ENCODE results near the gene TRIM62.
A peak's percentile ranks its signal among the peaks of the same experiment; 100 is the strongest.
"Not testable (repeated sequence)": the region's sequence is repeated elsewhere in the genome, so short reads cannot be mapped to it uniquely, and the experiment has no call there.

TRIM62 gene

DNA sequence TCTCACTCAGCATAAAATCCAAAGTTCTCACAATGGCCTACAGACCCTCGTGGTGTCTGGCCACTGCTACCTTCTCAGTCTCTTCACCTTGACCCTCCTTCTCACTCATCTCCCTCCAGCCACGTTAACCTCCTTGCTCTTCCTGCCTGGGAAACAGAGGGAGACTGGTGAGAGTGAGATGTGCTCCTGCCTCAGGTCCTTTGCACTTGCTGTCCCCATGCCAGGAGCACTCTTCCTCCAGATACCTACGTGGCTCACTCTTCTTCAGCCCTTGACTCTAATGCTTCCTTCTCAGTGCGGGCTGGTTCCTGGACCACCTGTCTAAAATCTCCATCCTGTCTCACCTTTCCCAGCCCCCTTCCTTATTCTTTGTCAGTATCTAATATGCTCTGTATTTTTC lies 24.7 kb downstream of the TRIM62 start:
- no peak for DNase-seq

GRCh38 chr1:33155877-33156538 lies 25.8 kb downstream of the TRIM62 start:
- DNase-seq: no peak

DNA sequence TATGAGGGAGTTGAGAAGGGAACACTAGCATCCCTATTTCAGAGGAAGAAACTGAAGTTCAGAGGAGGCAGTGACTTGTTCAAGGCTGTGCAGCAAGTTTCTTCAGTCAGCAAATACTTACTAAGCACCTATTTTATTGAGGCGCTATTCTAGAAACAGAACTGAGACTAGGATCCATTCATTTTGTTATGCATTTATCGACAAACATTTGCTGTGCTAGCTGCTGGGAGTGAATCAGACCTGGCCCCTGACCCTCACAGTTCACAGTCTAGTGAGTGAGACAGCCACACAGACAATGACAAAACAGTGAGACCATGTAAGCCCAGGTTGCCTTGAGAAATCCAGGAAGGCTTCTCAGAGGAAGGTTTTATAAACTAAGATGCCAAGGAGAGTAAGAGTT lies 28.2 kb downstream of the TRIM62 start:
- DNase-seq: no peak

DNA sequence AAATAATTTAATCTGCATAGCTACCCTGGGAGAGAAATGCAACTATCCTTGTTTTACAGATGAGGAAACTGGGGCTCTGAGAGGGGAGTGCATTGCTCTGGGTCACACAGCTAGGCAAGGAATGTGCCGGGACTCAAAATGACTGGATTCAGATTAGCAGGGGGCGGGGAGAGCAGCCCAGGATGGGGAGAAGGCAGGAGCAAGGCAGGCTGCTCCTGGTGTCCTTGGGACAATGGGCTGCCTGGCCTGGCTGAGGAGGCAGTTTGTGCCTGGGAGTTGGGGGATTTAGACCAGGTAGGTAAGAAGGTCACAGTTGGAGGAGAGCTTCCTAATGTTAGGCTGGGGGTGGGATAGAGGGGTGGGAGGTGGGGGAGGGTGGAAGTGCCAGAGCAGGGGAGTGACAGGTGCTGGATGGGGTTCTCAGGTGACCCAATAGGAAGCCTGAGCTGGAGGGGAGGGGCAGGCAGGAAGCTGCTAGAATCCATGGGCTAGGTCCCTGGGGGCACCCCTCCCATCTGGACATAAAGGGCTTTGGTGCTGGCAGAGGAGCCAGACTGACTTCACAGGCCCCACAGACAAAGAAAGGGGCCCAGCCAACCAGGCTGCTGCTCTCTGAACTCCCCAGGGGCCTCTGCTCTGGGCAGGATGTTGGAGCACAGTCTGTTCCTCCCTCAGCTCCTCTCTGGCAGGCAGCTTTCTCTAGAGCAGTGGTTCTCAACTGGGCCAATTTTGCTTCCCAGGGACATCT lies 29.0 kb downstream of the TRIM62 start:
- DNase-seq: peak; percentile 85

DNA sequence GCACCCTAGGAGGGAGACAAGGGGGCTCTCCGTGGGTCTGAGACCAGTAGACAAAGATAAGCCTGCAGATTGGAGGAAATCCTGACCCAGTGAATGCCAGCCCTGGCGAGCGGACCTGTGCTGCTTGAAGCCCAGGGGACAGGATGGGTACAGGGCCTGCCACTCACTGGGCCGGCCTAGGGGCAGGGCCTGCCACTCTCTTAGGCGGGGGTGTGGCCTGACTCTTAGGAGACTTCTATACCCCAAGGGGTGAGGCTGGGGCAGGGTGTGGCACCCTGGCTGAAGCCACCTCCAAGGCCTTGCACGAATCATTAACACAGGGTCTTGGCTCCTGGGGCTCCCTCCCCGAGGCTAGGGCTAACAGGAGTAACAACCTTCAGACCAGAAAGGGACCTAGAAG lies 30.7 kb downstream of the TRIM62 start:
- no peak for DNase-seq

GRCh38 chr1:33150522-33150921 lies 31.3 kb downstream of the TRIM62 start:
- no peak for DNase-seq

- no peak for DNase-seq
Measured at GRCh38 chr1:33149453-33150190, 32.2 kb downstream of the TRIM62 start.

GRCh38 chr1:33148615-33149014 lies 33.2 kb downstream of the TRIM62 start:
- no peak for DNase-seq

GRCh38 chr1:33147997-33148314 lies 33.9 kb downstream of the TRIM62 start:
- no peak for DNase-seq

DNA sequence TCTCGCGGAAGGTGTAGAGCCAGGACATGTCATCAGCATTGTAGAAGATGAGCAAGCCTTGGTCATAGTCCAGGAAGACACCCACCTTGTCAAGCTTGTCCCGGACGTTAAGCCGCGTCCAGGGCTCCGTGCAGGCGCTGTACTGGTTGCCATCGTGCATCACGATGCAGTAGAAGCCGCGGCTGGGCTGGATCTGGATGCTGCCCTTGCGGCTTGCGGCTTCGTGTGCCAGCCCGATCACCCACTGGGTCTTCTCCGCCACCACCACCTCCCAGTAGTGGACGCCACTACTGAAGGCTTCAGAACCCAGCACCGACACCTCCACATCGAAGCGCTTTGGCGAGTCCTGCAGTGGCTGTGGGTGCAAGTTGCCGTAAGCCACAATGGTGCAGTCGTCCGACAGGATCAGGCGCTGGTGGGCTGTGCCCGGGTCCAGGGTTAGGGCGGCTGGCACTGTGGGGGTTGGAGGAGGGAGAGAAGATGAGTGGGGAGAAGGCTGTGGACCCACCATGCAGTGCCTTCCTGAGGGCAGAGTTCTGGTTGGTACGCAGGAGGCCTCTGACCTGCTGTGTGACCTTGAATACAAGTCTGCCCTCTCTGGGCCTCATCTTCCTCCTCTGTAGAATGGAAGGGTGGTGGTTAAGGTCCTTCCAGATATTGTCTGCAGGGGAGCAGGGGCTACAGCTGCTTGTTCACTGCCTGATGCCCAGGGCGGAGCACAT lies 34.4 kb downstream of the TRIM62 start:
- no peak for DNase-seq

DNA sequence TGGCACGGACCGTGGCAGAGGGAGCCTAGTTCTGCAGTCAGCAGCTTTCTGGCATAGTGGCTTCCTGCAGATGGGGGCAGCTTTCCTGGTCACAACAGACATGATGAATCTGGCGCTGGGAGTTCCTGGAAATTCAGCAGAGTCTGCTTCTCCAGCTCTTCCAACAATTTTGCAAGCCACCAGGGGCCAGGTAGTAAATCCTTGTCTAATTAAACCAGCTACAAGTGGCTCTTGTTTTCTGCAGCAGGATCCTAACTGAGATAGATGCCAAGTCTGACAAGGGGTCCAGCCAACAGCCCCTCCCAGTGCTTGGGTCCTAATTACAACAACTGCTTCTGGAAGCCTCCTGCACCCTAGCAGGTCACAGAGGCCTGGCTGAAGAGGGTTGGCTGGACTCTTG lies 35.8 kb downstream of the TRIM62 start:
- no peak for DNase-seq

DNA sequence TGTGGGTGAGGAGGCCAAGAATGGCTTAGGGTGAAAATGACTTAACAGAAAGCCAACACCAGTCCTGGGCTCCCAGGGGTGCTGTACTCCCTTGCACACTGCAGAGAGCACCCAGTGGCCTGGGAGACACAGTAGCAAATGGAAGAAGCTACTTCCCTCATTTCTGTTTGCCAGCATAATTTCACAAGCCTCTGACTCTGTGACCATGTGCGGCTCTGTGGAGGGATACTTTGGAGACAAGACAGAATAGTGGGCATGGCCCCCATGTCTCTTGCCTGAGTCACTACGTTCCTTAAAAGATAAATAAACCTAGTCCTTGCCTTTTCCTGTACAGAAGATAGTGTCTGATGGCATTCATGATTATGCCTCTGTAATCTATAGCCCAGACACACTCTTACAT lies 38.1 kb downstream of the TRIM62 start:
- no peak for DNase-seq

GRCh38 chr1:33143176-33143575 lies 38.7 kb downstream of the TRIM62 start:
- no peak for DNase-seq

DNA sequence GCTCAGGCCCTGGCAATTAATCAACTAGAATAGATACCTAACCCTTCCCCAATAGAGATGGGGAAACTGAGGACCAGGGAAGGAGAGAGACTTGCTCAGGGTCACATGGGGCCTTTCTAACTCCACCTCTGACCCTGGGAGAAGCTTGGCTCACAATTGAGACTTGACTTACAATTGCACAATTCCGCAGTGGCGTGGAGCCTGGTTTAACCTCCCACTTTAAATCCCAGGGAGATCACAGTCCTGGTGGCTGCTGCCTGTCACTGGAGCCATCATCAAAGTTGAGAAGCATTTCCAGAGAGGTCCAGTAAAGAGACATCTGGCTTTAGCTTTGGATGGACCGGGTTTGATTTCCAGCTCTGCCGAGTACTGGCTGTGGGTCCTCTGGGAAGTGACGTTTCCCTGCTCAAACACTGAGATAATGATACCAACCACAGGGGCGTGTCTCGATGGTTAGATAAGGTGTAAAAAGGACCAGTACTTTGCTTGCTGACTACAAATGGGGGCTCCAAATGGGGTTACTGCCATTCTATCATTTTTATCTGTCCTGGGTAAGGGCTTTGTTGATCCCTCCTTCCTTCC lies 39.3 kb downstream of the TRIM62 start:
- no peak for DNase-seq

DNA sequence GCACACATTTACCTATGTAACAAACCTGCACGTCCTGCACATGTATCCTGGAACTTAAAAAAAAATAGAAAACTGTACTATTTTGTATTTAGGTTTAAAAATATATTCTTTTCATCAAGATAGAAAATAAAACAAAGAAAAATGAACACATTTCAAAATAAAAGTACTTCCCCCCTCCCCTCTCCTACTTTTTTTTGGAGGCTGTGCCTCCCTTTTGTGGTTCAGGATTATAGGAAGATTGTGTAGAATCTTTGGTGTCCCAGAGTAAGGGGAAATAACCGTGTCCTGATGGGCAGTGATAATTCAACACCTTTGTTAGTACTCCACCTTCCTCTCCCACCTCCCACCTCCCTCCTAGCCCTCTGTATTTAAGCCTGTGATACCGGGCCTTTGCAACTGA lies 40.1 kb downstream of the TRIM62 start:
- DNase-seq: no peak

DNA sequence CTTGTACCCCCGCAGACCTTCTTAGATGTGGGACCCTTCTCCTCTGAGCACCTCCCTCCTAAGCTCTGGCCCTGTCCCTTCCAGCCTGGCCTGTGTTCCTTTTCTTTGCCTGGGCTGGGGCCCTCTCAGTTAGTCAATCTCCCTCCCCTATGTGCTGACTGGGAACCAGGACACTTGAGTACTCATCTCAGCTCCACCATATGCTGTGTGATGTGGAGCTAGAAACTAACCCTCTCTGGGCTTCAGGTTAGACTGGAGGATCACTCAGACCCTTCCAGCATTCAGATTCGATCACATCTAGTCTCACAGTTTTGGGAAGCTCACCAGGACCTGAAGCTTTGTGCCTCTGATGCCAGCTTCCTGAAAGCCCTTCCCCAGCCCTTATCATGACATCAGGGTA lies 40.6 kb downstream of the TRIM62 start:
- no peak for DNase-seq

- peak; percentile 18 for DNase-seq
Measured at GRCh38 chr1:33140153-33141149, 41.4 kb downstream of the TRIM62 start.

- no peak for DNase-seq
Measured at GRCh38 chr1:33137800-33138199, 44.0 kb downstream of the TRIM62 start.

GRCh38 chr1:33136041-33136440 lies 45.8 kb downstream of the TRIM62 start:
- not testable (repeated sequence) for DNase-seq

DNA sequence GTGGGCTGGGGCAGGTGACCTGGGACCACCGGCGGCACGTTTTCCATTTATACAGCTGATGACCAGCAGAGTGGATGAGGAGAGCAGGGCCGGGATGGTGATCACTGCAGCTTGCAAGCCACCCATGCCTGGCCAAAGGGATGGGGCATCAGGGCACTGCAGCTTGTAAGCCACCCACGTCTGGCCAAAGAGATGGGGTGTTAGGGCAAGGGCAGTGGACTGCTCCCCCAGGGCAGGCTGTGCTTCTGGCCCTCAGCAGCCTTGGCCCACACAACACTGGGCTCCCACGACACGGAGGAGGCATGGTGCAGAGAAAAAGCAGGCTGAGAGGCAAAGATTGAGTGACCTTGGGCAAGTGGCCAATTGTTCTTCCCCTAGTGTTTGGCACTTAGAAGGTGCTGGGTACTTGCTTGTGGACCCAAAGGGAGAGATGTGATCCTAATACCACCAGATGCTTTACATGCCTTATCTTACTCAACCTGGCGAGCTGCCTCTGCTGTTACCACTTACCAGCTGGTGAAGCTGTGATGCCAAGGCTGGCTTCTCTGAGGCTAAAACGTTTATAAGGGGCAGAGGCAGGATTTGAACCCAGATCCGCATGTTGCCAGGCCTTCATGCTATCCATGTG lies 48.3 kb downstream of the TRIM62 start:
- no peak for DNase-seq

DNA sequence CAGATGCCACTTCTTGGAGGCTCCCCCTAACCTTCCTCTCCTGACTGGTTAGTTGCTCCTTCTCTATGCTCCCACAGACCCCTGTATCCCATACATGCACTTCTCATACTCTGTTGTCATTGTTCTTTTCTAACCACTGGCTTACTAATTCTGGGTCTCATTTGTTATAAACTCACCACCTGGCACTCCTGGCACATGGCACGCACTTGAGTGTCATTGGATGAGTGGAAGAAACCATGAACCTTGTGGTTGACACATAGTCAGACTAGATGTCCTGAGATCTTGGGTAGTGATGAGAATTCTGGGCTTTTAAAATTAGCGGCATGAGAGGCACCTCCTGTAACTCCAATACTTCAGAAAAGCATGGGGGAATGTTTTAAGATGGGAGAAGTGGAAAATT lies 49.3 kb downstream of the TRIM62 start:
- no peak for DNase-seq

All from NCI-H345 (cell line).